KMS-11 (cell line): ENCODE data around the gene PTPRN2.

Experiments used
- H2AFZ ChIP-seq: fragments of 200-600 bp; sonication (generic); 2 replicates; pipeline ENCODE4 v1.6.1; 2016; ENCODE audit warnings: antibody characterized with exemption, mixed run types, low read depth
- H3K27ac ChIP-seq: fragments of 200-600 bp; sonication (generic); 2 replicates; pipeline ENCODE4 v1.6.1; 2016; ENCODE audit warnings: mild to moderate bottlenecking, mixed run types
- H3K27me3 ChIP-seq: fragments of 200-600 bp; sonication (generic); 2 replicates; pipeline ENCODE4 v1.6.1; 2017; ENCODE audit warnings: mild to moderate bottlenecking, low read depth, mixed run types, moderate library complexity; ENCODE audit not compliant: insufficient read depth
- H3K36me3 ChIP-seq: fragments of 200-600 bp; sonication (generic); 2 replicates; pipeline ENCODE4 v1.6.1; 2017; ENCODE audit warnings: mild to moderate bottlenecking, mixed run types; ENCODE audit not compliant: insufficient read depth
- H3K4me1 ChIP-seq: fragments of 200-600 bp; sonication (generic); 2 replicates; pipeline ENCODE4 v1.6.1; 2016; ENCODE audit warnings: mild to moderate bottlenecking, low read depth, mixed run types; ENCODE audit not compliant: poor library complexity, severe bottlenecking
- H3K4me2 ChIP-seq: fragments of 200-600 bp; sonication (generic); 2 replicates; pipeline ENCODE4 v1.7.0; 2016; ENCODE audit warnings: mild to moderate bottlenecking, mixed run types
- H3K4me3 ChIP-seq: fragments of 200-600 bp; sonication (generic); IDR thresholded peaks from 2 replicates; pipeline ENCODE4 v1.6.1; 2017; ENCODE audit warnings: low read depth, low read length, mixed read lengths; ENCODE audit not compliant: insufficient read depth
- H3K79me2 ChIP-seq: fragments of 200-600 bp; sonication (generic); 2 replicates; pipeline ENCODE4 v1.6.1; 2016; ENCODE audit warnings: low read depth, mixed run types; ENCODE audit not compliant: insufficient read depth
- H3K9ac ChIP-seq: fragments of 200-600 bp; sonication (generic); 2 replicates; pipeline ENCODE4 v1.6.1; 2016; ENCODE audit warnings: mild to moderate bottlenecking, mixed run types
- H4K20me1 ChIP-seq: fragments of 200-600 bp; sonication (generic); 2 replicates; pipeline ENCODE4 v1.6.1; 2016; ENCODE audit warnings: mild to moderate bottlenecking, mixed run types; ENCODE audit not compliant: insufficient read depth
- CTCF ChIP-seq: fragments of 200-600 bp; sonication (generic); conservative IDR thresholded peaks from 2 replicates; pipeline ENCODE4 v1.6.1; 2017; ENCODE audit warnings: low read depth, mild to moderate bottlenecking, antibody characterized with exemption, low read length, moderate library complexity, mixed read lengths

Gene PTPRN2

GRCh38 chr7:158117341-158118222, 470.0 kb downstream of the PTPRN2 start:
- Histone ChIP-seq H3K27ac (no peak overlapping the region), H3K79me2 (no peaks in the 10 kb centered on the region), H3K4me3 (no peak overlapping the region), H3K9ac (no peak overlapping the region), H3K4me2 (no peak overlapping the region), H2AFZ (no peak overlapping the region), H3K36me3 (no peaks in the 10 kb centered on the region), H3K27me3 (no peaks in the 10 kb centered on the region), H3K4me1 (no peaks in the 10 kb centered on the region), H4K20me1 (no peaks in the 10 kb centered on the region)
- no peak for TF ChIP-seq CTCF

- Histone ChIP-seq H3K36me3 (no peaks in the 10 kb centered on the region), H3K27me3 (no peaks in the 10 kb centered on the region), H3K9ac (no peak overlapping the region), H2AFZ (no peak overlapping the region), H3K4me3 (no peak overlapping the region), H3K4me2 (no peak overlapping the region), H3K27ac (no peak overlapping the region), H3K4me1 (no peaks in the 10 kb centered on the region), H4K20me1 (no peaks in the 10 kb centered on the region), H3K79me2 (no peaks in the 10 kb centered on the region)
- TF ChIP-seq CTCF = no peak
Measured at GRCh38 chr7:158116235-158116634, 471.4 kb downstream of the PTPRN2 start.

- no peak overlapping the region for H3K4me3 ChIP-seq
- H3K27ac ChIP-seq = no peak overlapping the region
- H3K4me1 ChIP-seq = no peaks in the 10 kb centered on the region
- no peaks in the 10 kb centered on the region for H3K27me3 ChIP-seq
- H2AFZ ChIP-seq = no peak overlapping the region
- no peaks in the 10 kb centered on the region for H3K36me3 ChIP-seq
- H3K79me2 ChIP-seq = no peaks in the 10 kb centered on the region
- no peaks in the 10 kb centered on the region for H4K20me1 ChIP-seq
- no peak overlapping the region for H3K9ac ChIP-seq
- no peak overlapping the region for H3K4me2 ChIP-seq
- TF ChIP-seq CTCF = no peak
Measured at GRCh38 chr7:158114056-158114850, 473.4 kb downstream of the PTPRN2 start.

- TF ChIP-seq CTCF = no peak
- Histone ChIP-seq H3K4me2 (no peak overlapping the region), H3K9ac (no peak overlapping the region), H3K27ac (no peak overlapping the region), H3K4me1 (no peaks in the 10 kb centered on the region), H3K27me3 (no peaks in the 10 kb centered on the region), H2AFZ (no peak overlapping the region), H3K79me2 (no peaks in the 10 kb centered on the region), H4K20me1 (no peaks in the 10 kb centered on the region), H3K4me3 (no peak overlapping the region), H3K36me3 (no peaks in the 10 kb centered on the region)
Measured at GRCh38 chr7:158113321-158114025, 474.1 kb downstream of the PTPRN2 start.
